Choroid plexus epithelial cell (primary cell): ENCODE data around the gene MCUB.

Experiments
- DNase-seq: peaks from one replicate; pipeline ENCODE4 v3.0.0-alpha.2; 2010; ENCODE audit warnings: low read depth
- H3K4me3 ChIP-seq: 2 replicates; pipeline ENCODE4 v1.5.1; 2011; ENCODE audit warnings: low read depth, mild to moderate bottlenecking, control low read depth, low read length, moderate library complexity
- TF ChIP-seq, protein P1 (sequence below): conservative IDR thresholded peaks from 2 replicates; pipeline ENCODE4 v1.5.1; 2011; ENCODE audit warnings: low read depth, mild to moderate bottlenecking, control low read depth, inconsistent platforms, low read length, moderate library complexity

Gene MCUB

DNA sequence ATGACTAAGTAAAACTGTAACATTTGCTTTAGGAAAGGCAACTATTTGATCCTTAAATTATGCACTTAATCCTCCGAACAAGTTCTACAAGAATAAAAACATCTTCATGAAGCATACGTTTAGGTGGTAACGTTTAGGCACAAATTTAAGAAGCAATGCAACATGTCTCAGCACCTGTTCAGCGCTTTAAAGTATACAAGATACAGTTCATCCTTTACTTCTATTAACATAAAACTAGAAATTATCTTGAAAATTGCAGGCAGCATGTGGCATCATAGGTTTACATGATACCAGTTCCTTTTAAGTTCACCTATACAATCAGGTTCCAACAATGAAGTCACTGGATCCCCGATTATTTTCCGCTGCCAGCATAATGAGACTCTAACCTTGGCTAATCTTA is 168.3 kb downstream of the MCUB start:
- no peak for DNase-seq
- H3K4me3 ChIP-seq = peak overlapping the region; percentile 89
- TF ChIP-seq, protein P1, sequence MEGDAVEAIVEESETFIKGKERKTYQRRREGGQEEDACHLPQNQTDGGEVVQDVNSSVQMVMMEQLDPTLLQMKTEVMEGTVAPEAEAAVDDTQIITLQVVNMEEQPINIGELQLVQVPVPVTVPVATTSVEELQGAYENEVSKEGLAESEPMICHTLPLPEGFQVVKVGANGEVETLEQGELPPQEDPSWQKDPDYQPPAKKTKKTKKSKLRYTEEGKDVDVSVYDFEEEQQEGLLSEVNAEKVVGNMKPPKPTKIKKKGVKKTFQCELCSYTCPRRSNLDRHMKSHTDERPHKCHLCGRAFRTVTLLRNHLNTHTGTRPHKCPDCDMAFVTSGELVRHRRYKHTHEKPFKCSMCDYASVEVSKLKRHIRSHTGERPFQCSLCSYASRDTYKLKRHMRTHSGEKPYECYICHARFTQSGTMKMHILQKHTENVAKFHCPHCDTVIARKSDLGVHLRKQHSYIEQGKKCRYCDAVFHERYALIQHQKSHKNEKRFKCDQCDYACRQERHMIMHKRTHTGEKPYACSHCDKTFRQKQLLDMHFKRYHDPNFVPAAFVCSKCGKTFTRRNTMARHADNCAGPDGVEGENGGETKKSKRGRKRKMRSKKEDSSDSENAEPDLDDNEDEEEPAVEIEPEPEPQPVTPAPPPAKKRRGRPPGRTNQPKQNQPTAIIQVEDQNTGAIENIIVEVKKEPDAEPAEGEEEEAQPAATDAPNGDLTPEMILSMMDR = no peak

DNA sequence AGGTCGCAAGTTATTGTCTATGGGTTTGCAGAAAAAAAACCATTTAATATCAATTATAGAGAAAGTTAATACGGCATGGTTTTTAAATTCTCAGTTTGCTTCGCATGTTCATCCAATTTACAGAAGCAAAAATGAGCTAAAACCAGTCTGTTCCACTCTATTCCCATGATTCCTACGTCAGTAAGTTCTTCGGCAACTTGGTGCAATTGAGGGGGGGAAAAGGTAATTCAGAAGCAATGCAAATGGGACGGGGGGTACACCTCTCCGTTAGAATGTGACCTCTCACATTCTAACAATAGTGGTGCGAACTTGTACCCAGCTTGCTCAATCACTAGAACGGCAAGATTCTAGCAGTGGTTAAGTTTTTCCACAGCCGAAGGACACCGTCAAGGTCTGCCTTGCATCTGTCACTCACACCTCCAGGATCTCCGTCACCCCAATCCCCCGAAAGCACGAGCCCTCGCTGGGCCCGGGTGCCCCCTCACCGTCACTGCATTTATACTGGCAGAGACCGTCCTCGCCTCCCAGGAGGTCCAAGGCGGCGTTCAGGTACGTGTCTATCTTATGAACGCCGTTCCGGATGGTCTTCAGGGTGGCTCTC is 169.2 kb downstream of the MCUB start:
- peak overlapping the region; percentile 89 for H3K4me3 ChIP-seq
- TF ChIP-seq, protein P1 = no peak
- peak; percentile 40 for DNase-seq

DNA sequence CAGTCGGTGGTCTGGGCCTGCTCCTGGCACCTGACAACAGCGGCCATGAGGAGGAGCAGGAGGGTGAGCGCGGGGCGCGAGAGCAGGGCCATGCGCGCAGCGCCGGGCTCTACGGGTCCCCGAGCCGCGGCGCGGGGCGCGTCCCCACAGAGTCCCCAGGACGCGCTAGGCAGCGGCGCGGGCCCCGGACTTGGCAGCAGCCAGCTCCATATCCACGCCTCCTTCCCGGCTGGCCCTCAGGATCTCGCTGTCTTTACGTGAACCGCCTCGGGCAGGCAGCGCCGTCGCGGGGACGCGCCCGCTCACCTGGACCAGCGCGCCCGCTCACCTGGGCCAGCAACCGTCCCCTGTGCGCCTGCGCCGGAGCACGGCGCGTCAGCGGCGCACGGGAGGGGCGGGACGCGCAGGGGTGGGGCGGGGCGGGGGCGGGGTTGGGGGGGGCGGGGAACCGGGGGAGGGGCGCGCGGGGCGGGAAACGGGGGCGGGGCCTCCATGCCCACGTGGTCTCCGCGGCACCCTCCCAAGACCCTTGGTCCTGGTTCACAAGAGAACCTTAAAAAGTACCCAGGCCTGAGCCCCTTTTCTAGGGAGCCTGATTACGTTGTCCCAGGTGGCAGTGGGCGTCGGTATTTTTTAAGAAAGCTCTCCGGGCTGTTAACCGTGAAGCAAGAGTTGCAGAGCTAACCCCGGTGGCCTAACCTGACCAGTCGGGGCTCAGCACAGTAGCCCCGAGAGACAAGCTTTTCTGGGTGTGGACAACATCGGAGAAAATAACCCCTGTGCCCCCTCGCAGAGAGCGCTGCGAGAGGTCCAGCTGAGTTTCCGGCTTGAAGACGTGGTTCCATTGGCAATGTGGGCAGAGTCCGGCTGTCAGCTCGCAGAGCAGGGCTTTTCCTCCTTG is 169.9 kb downstream of the MCUB start, which contains the start of gene PLA2G12A:
PLA2G12A (minus strand) TSS at position 353 of the 901 bp plus-strand sequence; CDS start at position 92, 261 bp downstream.
- H3K4me3 ChIP-seq = peak within 1 kb of the TSS; percentile 89
- TF ChIP-seq, protein P1 = no peak
- peak; percentile 59 for DNase-seq

DNA sequence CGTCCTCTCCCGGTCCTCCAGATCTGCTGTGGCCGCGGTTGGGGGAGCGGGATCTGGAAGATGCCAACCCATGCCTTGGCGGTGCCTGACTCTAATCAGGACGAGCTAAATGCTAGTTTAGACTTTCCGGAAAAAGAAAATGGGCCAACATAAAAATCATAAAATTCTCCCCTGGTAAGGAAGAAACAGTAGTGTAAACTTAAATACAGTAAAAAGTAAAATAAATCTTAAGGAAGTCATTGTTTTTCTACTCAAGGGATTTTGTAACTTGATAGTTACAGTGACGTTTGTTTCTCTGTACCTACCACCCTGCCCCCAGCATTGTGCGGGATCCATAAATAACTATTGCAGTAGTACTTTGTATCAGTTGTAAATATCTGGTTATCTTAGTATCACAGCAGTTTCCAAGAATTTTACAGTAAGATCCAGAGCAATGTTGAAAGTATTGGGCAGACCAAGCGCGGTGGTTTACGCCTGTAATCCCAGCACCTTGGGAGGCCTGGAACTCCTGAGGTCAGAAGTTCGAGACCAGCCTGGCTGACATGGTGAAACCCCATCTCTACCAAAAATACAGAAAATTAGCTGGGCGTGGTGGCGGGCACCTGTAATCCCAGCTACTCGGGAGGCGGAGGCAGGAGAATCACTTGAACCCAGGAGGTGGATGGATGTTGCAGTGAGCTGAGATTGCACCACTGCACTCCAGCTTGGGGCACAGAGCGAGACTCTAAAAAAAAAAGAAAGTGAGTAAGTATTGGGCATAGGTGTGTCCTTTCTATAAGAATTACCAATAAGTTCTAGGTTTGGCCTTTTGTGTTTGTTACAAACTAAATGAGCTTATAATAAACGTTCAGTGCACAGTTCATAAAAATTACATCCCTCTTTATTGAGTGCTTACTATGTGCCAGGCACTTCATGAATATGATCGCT is 170.8 kb downstream of the MCUB start:
- TF ChIP-seq, protein P1 = no peak
- peak overlapping the region; percentile 89 for H3K4me3 ChIP-seq

DNA sequence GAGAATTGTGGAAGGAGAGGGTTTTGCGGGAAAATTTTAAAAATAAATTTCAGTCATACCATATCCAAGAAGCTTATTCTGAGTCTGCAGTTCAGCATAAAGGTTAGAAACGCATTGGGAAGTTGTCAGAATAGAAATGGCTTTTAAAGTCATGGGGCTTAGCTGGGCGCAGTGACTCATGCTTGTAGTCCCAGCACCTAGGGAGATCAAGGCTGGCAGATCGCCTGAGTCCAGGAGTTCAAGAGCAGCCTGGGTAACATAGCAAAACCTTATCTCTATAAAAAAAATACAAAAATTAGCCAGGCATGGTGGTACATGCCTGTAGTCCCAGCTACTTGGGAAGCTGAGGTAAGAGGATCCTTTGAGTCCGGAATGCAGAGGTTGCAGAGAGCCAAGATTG is 173.7 kb downstream of the MCUB start:
- DNase-seq = no peak
- H3K4me3 ChIP-seq = no peak overlapping the region
- TF ChIP-seq, protein P1 = no peak

More for the DNA sequence above, 170.8 kb downstream of the MCUB start:
- peak; percentile 56 for DNase-seq

DNA sequence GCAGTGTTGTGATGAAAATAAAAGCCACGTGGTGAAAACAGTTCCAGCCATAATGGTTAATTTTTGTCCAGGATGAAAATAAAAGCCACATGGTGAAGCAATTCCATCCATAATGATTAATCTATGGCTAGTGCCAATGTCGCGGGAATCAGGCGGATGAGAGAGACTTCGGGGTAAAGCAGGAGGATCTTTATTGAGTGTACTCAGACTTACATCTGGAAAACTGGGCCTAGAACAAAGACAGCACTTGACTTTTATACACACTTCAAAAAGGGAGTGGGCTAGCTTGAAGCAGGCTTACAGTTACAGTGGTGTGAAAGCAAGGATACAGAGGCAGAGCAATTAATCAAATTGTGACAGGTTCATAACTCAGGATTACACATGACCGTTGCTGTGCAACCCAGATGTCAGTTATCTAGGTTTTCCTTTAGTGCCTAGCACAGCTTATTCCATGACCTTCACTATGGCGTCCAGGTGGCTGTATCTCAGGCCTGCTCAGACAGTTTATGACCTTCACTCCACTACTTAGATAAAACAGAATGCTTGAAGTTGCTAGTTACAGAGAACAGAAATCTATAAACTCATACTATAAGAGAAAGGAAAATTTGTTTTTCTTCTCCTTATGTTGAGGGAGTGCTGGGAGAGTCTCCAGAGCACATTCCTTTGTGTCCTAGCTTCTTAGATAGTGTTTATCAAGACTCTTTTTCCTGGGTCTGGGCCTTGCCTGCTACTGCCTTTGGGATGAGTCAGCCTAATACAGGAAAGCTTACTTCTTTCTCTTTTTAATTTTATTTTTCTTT is 175.7 kb downstream of the MCUB start:
- no peak overlapping the region for H3K4me3 ChIP-seq
- TF ChIP-seq, protein P1 = no peak
- DNase-seq = peak; percentile 41
